ENCODE results near the gene PRAMEF18.
"Not testable (repeated sequence)": the region's sequence is repeated elsewhere in the genome, so short reads cannot be mapped to it uniquely, and the experiment has no call there.

The PRAMEF18 gene

GRCh38 chr1:13234057-13234456 lies 8.1 kb upstream of the PRAMEF18 start:
- H3K27me3 ChIP-seq (replicated peaks; ENCODE audit: control insufficient read depth, insufficient read depth, low read length, poor library complexity, severe bottlenecking); H3K36me3 ChIP-seq (ENCODE audit: control insufficient read depth, insufficient read depth, low read length); H3K27ac ChIP-seq (ENCODE audit: insufficient read depth, low read length, poor library complexity, severe bottlenecking); H3K9me3 ChIP-seq (ENCODE audit: control insufficient read depth, low read length); H3K4me3 ChIP-seq (ENCODE audit: insufficient read depth, low read depth, low read length, poor library complexity, severe bottlenecking); H3K4me1 ChIP-seq (ENCODE audit: control insufficient read depth, insufficient read depth, low read length, poor library complexity, severe bottlenecking); DNase-seq: not testable (repeated sequence)

- not testable (repeated sequence) for H3K27ac ChIP-seq (ENCODE audit: insufficient read depth, low read length, poor library complexity, severe bottlenecking); H3K9me3 ChIP-seq (ENCODE audit: control insufficient read depth, low read length); DNase-seq; H3K36me3 ChIP-seq (ENCODE audit: control insufficient read depth, insufficient read depth, low read length); H3K4me3 ChIP-seq (ENCODE audit: insufficient read depth, low read depth, low read length, poor library complexity, severe bottlenecking); H3K27me3 ChIP-seq (replicated peaks; ENCODE audit: control insufficient read depth, insufficient read depth, low read length, poor library complexity, severe bottlenecking); H3K4me1 ChIP-seq (ENCODE audit: control insufficient read depth, insufficient read depth, low read length, poor library complexity, severe bottlenecking)
These were observed 6.1 kb upstream of the PRAMEF18 start for GRCh38 chr1:13232056-13232455.

GRCh38 chr1:13231061-13231750 lies 5.3 kb upstream of the PRAMEF18 start:
- H3K27ac ChIP-seq (ENCODE audit: insufficient read depth, low read length, poor library complexity, severe bottlenecking) = not testable (repeated sequence)

GRCh38 chr1:13230601-13231000 lies 4.6 kb upstream of the PRAMEF18 start:
- H3K4me1 ChIP-seq (ENCODE audit: control insufficient read depth, insufficient read depth, low read length, poor library complexity, severe bottlenecking); H3K27ac ChIP-seq (ENCODE audit: insufficient read depth, low read length, poor library complexity, severe bottlenecking); H3K27me3 ChIP-seq (replicated peaks; ENCODE audit: control insufficient read depth, insufficient read depth, low read length, poor library complexity, severe bottlenecking); H3K36me3 ChIP-seq (ENCODE audit: control insufficient read depth, insufficient read depth, low read length); H3K4me3 ChIP-seq (ENCODE audit: insufficient read depth, low read depth, low read length, poor library complexity, severe bottlenecking); H3K9me3 ChIP-seq (ENCODE audit: control insufficient read depth, low read length); DNase-seq: not testable (repeated sequence)

More at GRCh38 chr1:13231061-13231750, 5.3 kb upstream of the PRAMEF18 start:
- H3K36me3 ChIP-seq (ENCODE audit: control insufficient read depth, insufficient read depth, low read length); DNase-seq; H3K4me1 ChIP-seq (ENCODE audit: control insufficient read depth, insufficient read depth, low read length, poor library complexity, severe bottlenecking); H3K4me3 ChIP-seq (ENCODE audit: insufficient read depth, low read depth, low read length, poor library complexity, severe bottlenecking); H3K9me3 ChIP-seq (ENCODE audit: control insufficient read depth, low read length); H3K27me3 ChIP-seq (replicated peaks; ENCODE audit: control insufficient read depth, insufficient read depth, low read length, poor library complexity, severe bottlenecking): not testable (repeated sequence)

GRCh38 chr1:13230096-13230495 lies 4.1 kb upstream of the PRAMEF18 start:
- H3K4me1 ChIP-seq (ENCODE audit: control insufficient read depth, insufficient read depth, low read length, poor library complexity, severe bottlenecking); DNase-seq; H3K4me3 ChIP-seq (ENCODE audit: insufficient read depth, low read depth, low read length, poor library complexity, severe bottlenecking); H3K27me3 ChIP-seq (replicated peaks; ENCODE audit: control insufficient read depth, insufficient read depth, low read length, poor library complexity, severe bottlenecking); H3K9me3 ChIP-seq (ENCODE audit: control insufficient read depth, low read length); H3K27ac ChIP-seq (ENCODE audit: insufficient read depth, low read length, poor library complexity, severe bottlenecking); H3K36me3 ChIP-seq (ENCODE audit: control insufficient read depth, insufficient read depth, low read length): not testable (repeated sequence)

- DNase-seq = no peak
- no peaks in the 10 kb centered on the region for H3K9me3 ChIP-seq (ENCODE audit: control insufficient read depth, low read length)
- H3K4me3 ChIP-seq (ENCODE audit: insufficient read depth, low read depth, low read length, poor library complexity, severe bottlenecking) = no peak overlapping the region
These were observed 2.4 kb upstream of the PRAMEF18 start for GRCh38 chr1:13228343-13228781.

GRCh38 chr1:13227271-13228055 lies 1.5 kb upstream of the PRAMEF18 start:
- not testable (repeated sequence) for H3K27me3 ChIP-seq (replicated peaks; ENCODE audit: control insufficient read depth, insufficient read depth, low read length, poor library complexity, severe bottlenecking); H3K4me3 ChIP-seq (ENCODE audit: insufficient read depth, low read depth, low read length, poor library complexity, severe bottlenecking); H3K36me3 ChIP-seq (ENCODE audit: control insufficient read depth, insufficient read depth, low read length); H3K27ac ChIP-seq (ENCODE audit: insufficient read depth, low read length, poor library complexity, severe bottlenecking); H3K4me1 ChIP-seq (ENCODE audit: control insufficient read depth, insufficient read depth, low read length, poor library complexity, severe bottlenecking); H3K9me3 ChIP-seq (ENCODE audit: control insufficient read depth, low read length); DNase-seq

More at GRCh38 chr1:13228343-13228781, 2.4 kb upstream of the PRAMEF18 start:
- Histone ChIP-seq H3K27ac (ENCODE audit: insufficient read depth, low read length, poor library complexity, severe bottlenecking) (no peak overlapping the region), H3K4me1 (ENCODE audit: control insufficient read depth, insufficient read depth, low read length, poor library complexity, severe bottlenecking) (no peaks in the 10 kb centered on the region), H3K27me3 (replicated peaks; ENCODE audit: control insufficient read depth, insufficient read depth, low read length, poor library complexity, severe bottlenecking) (no peaks in the 10 kb centered on the region), H3K36me3 (ENCODE audit: control insufficient read depth, insufficient read depth, low read length) (no peaks in the 10 kb centered on the region)

- Histone ChIP-seq H3K4me3 (ENCODE audit: insufficient read depth, low read depth, low read length, poor library complexity, severe bottlenecking) (no peak overlapping the region), H3K4me1 (ENCODE audit: control insufficient read depth, insufficient read depth, low read length, poor library complexity, severe bottlenecking) (no peaks in the 10 kb centered on the region), H3K27ac (ENCODE audit: insufficient read depth, low read length, poor library complexity, severe bottlenecking) (no peak overlapping the region), H3K36me3 (ENCODE audit: control insufficient read depth, insufficient read depth, low read length) (no peaks in the 10 kb centered on the region), H3K27me3 (replicated peaks; ENCODE audit: control insufficient read depth, insufficient read depth, low read length, poor library complexity, severe bottlenecking) (no peaks in the 10 kb centered on the region), H3K9me3 (ENCODE audit: control insufficient read depth, low read length) (no peaks in the 10 kb centered on the region)
- DNase-seq = no peak
These were observed 1.4 kb downstream of the PRAMEF18 start for GRCh38 chr1:13224480-13225060.

- not testable (repeated sequence) for DNase-seq; H3K27me3 ChIP-seq (replicated peaks; ENCODE audit: control insufficient read depth, insufficient read depth, low read length, poor library complexity, severe bottlenecking); H3K27ac ChIP-seq (ENCODE audit: insufficient read depth, low read length, poor library complexity, severe bottlenecking); H3K36me3 ChIP-seq (ENCODE audit: control insufficient read depth, insufficient read depth, low read length); H3K4me1 ChIP-seq (ENCODE audit: control insufficient read depth, insufficient read depth, low read length, poor library complexity, severe bottlenecking); H3K4me3 ChIP-seq (ENCODE audit: insufficient read depth, low read depth, low read length, poor library complexity, severe bottlenecking); H3K9me3 ChIP-seq (ENCODE audit: control insufficient read depth, low read length)
These were observed 3.2 kb downstream of the PRAMEF18 start for GRCh38 chr1:13222788-13223187.

- not testable (repeated sequence) for H3K36me3 ChIP-seq (ENCODE audit: control insufficient read depth, insufficient read depth, low read length); DNase-seq; H3K27me3 ChIP-seq (replicated peaks; ENCODE audit: control insufficient read depth, insufficient read depth, low read length, poor library complexity, severe bottlenecking); H3K4me1 ChIP-seq (ENCODE audit: control insufficient read depth, insufficient read depth, low read length, poor library complexity, severe bottlenecking); H3K27ac ChIP-seq (ENCODE audit: insufficient read depth, low read length, poor library complexity, severe bottlenecking); H3K4me3 ChIP-seq (ENCODE audit: insufficient read depth, low read depth, low read length, poor library complexity, severe bottlenecking); H3K9me3 ChIP-seq (ENCODE audit: control insufficient read depth, low read length)
These were observed 6.8 kb downstream of the PRAMEF18 start for GRCh38 chr1:13219203-13219602.

Measured in effector memory CD4-positive, alpha-beta T cell (primary cell).